Skeletal muscle cell (primary cell): ENCODE results near the gene GALNT2.

Experiments
- DNase-seq: peaks from one replicate; pipeline ENCODE4 v3.0.0-alpha.2; 2010; ENCODE audit warnings: low read depth
- H3K4me3 ChIP-seq: 2 replicates; pipeline ENCODE4 v1.5.1; 2011; ENCODE audit warnings: low read depth, mild to moderate bottlenecking, control low read depth, low read length, moderate library complexity

GALNT2 gene

DNA sequence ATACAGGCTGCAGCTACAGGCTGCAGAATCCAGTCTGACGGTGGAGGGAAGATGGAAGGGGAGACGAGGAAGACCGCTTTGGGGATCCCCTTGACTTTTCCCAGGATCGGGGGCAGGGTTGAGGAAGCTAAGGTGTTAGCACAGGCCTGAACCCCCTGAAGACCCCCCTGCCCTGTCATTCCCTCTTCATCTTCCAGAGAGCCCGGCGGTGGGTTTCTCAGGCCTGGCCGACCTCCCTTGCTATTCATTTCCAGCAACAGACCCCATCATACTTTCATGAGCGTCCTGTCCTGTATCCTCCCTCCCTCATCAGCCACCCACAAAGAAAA is 247.1 kb downstream of the GALNT2 start:
- DNase-seq, result no peak
- H3K4me3 ChIP-seq, result no peak overlapping the region

DNA sequence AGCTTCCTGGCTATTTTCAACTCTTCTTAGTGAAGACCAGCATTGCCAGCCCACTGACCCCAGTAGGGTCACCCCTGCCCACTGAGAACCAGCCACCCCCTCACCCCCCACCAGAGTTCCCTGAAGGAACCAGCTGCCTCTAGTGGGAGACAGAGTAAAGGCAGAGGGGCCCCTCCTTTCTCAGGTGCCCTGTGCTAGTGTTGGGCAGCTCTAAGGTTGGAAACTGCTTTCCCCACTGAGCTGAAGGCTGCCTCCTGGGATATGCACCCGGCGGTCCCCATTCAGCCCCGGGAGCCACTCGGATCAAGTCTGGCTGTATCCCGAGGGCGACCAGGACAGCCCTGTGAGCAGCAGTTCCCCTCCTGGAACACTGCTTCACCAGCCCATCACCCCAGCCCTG is 248.1 kb downstream of the GALNT2 start:
- no peak overlapping the region for H3K4me3 ChIP-seq
- DNase-seq, result no peak

DNA sequence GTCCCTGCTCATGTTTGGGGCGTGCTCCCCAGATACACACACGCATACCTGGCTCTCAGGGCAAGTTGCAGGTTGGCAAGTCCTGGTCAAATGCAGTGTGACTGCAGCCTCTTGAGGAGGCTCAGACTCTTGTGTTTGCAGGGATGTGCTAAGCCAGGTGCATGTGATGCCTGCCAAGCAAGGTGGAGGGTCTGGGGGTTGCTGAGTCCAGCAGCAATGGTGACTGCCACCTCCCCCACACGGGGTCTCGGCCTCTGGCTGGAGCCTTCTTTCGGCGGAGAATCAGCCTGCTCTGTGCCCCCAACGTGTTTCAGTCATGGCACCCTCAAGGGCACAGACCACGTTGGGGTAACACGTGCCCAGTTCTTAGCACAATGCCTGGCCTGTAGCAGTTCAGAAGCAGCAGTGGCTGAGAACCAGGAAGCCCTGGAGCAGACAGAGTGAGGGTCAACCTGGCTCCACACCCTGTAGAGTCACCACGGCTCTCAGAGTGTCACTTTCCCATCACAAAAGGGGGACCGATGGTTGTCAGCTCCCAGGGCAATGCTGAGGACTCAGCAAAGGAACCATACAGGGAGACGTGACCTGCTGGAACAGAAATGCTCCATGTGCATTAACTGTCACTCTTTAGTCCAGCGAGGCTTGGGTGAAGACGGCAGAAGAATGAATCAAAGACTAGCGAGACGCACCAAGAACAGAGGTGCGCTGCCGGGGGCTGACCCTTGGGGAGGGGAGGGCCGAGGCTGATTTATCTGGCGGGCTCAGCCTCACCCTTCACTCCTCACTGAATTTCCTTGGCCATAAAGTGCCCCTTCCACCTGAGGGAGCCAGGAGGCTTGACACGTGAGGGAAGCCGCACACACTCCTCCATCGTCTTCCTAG is 250.1 kb downstream of the GALNT2 start:
- no peak overlapping the region for H3K4me3 ChIP-seq
- DNase-seq, result no peak

DNA sequence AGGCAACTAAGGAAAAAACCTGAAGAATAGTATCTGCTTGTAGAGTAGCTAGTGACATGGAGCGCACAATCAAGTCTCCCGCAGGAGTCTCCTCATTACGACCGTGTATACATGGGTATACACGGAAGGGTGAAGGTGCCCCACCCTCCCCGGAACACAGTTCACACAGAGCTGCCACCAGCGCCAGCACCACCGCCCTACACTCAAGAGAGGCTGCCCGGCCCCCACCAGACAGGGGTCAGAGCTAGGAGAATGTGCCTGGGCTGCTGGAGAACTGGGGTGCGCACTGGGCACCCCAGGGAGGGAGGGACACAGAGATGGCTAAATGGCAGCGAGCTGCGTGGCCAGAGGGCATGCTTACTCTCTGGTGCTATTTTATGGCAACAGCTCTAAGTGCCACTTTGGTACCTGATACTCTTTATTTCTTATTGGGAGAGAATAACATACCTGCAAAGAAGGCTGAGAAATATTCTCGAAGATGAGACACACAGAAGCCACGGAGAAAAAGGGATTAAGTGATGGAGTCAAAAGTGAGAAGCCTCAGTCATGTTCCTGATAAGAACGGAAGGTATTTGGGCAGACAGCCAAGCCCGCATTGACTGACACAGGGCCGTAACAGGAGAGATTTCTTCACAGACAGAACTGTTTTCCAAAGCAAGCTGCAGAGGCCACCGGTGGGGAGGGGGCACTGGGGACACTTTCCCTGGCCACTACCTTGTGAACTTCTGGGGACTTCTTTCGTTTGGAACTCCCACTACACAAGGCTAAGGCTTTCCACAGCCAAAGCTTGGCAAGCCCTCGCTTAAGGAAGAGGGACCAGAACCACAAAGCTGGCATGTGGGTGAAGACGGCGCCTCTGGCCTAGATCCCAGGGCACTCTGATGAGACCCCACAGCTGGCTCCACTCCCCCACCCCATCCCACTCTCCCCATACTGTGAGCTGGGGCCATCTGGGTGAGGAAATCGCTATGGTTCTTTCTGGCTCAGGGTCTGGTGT is 251.1 kb downstream of the GALNT2 start:
- H3K4me3 ChIP-seq, result no peak overlapping the region
- DNase-seq, result no peak

DNA sequence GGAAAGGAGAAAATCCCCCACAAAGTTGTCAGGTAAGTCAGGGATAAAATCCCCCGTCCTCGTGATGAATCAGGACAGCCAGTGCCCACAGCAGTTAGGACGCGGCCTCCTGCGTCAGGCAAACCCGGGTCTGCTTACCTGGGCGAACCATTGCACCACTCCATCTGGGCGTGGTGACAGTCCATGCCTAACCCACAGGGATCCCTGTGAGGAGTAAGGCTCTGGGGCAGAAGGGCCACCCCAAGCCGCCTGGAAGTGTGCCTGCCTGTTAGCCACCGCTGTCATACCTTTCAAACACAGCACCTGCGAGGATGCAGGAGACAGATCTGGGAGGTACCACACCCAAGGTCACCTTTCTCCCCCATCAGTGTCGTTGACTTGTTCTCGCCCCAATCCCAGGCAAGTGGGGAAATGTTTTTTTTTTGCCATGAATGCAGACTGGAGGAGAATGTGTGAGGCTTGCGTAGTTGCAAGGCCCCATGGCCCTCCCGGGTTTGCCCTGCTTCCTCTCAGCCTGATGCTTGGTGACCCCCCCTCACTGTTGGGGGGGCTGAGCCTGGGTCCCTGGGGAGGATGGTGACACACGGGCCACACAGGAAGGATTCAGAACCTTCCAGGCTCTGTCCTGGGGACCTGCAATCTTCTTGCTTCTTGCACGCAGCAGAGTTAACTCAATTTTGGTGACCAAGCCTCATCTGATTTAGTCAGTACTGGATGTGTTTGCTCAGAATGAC is 252.1 kb downstream of the GALNT2 start:
- no peak overlapping the region for H3K4me3 ChIP-seq
- DNase-seq, result no peak

DNA sequence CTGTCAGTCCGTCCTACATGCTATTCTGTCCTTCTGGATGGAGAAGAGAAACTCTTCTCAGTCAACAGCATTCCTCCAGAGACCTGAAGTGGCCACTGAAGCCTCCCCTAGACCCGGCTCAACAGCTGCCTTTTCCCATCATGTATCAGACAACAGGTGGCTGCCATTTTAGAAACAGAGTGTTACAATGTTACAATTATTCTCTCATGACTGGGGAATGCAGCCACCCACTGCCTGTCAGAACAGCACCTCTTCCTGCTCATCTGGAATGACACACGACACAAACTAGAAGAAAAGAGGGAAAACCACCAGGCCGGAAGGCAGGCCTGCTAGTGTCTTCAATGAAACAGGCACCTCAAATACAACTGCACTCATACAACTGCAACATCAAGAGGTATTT is 253.8 kb downstream of the GALNT2 start:
- no peak overlapping the region for H3K4me3 ChIP-seq
- peak; percentile 29 for DNase-seq

DNA sequence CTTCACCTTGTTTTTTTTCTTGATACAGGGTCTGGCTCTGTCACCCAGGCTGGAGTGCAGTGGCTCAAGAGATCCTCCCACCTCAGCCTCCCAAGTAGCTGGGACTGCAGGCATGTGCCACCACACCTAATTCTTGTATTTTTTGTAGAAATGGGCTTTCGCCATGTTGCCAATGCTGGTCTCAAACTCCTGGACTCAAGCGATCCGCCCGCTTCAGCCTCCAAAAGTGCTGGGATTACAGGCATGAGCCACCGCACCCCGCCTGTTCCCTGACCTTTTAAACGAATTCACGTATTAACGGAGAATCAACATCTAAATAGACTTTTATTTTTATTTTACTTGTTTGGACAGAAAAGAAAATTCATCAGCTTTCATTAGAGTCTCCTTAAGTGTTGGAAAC is 254.3 kb downstream of the GALNT2 start:
- no peak for DNase-seq
- H3K4me3 ChIP-seq, result no peak overlapping the region

DNA sequence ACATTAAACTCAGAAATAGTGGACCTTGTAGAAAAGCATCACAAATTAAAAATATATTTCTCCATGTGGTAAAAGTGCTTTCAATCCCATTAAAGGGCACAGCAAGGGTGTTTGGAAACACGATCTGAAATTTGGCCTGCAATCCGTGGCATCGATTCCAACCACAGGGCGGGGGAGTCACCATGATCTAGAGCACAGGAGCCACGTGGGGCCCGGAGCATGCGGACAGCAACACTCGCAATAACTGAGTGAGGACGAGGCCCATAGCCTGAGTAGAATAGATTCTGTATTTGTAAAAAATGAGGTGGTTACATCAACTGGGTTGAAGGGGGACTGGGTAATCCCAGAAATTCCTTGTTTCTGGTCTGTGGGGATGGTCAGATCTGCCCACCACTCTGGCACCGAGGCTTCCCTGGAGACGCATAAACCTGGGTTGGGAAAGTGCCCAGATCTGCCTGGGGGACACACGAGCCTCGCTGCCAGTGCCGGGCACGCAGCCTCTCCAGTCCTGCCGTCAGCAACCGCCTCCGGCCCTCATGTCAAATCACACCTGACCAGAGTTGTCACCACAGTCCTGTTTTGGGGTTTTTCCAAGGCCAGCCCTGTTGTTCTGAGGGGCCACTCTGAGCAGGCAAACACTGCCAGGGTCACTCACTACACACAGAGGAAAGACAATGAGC is 254.8 kb downstream of the GALNT2 start:
- no peak overlapping the region for H3K4me3 ChIP-seq
- DNase-seq, result no peak

DNA sequence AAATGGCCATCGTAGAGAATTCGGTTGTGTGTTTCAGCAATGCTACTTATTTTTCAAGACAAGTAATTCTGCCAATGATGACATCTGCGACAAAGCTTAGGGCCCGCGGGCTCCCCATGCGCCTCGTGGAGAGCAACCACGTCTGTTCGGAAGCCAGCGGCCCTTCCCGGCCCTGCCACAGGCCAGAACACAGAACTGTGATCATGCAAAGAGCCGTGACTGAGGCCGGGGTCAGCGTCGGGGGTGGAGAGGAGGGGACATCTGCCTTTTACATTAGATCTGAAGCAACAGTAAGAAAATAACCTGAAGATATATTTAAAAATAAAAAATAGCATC is 255.4 kb downstream of the GALNT2 start:
- DNase-seq, result no peak
- no peak overlapping the region for H3K4me3 ChIP-seq

DNA sequence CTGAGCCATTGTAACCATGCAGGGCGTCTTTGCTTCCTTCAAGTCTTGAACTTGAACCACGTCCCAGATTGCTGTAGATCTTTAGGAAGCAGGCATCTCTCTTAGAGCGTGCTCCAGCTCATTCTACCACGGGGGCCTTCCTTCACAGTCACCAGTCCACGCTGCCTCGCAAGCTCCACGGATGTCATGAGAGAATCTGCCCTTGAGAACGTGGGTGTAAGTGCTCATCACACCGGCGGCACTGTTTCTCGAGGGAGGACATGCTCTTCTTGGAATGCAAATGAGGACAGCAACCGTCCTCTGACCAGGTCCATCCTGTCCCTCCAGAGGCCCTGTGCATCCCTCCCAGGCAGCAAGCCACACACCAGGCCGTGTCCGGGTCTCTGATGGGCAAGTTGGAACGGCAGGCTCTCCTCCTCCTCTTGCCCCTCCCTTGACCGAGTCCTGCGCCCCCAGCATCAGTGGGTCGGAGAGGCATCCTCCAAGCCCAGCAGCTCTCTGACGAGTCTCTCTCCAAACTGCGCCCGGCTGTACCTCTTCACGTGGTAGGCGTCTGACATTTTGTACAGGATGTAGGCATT is 256.0 kb downstream of the GALNT2 start:
- no peak overlapping the region for H3K4me3 ChIP-seq
- no peak for DNase-seq

DNA sequence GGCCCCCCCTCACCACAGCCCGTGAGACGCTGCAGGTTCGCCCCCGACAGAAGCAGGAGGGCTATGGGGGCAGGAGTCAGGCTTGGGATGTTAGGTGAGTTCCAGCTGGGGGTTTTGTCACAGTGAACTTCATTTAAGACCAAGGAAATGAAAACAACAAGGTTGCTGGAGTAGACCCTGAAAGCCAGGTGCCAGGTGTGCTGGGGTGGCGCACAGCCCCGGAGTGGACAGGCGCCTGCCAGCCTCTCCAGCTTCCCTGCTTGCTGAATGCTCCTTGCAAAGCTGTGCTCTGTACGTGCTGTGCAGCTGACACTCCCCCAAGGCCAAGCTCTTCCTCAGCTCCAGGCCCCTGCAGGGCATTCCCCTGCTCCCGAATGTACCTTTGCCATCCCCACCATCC is 256.6 kb downstream of the GALNT2 start:
- H3K4me3 ChIP-seq, result no peak overlapping the region
- DNase-seq, result no peak

DNA sequence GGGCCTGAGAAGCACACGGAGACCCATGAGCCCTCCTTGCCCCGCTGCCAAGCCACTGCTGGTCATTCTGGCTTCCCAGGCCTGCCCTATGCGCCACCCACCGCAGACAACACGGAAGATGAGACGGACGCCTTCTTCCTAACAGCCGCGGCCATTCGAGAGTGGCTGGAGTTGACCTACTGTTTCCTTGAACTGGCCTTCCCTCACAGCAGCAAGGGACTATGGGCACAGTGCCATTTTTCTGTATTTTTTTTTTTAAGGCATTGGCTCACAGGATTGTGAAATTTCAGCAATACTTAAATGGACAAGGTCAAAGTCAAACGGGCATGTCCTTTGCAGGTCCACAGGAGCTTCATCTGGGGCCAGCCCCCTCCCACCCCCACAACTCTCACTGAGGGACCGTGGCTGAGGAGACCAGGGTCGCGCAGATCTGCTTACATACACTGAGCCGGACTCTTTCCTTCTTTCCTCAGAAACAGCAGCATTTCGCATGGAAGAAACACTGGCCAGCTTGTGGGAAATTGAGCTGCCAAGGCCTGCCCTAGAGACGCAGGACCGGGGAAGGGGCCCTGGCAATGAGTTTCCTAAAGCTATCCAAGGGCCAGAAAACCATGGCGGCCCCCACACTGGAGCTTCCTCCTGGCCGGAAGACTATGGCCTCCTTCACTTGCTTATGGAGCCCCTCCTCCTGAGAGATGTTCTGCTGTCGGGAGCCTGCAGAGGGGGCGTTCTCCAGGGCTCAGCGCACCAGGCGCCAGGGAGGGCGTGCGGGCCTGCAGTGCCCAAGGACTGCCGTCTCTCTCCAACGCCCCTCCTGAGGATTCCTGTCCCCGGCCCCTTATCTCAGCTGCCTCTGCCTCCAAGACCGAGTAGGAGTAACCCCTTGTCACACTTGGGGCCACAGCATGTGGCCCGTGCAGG is 260.2 kb downstream of the GALNT2 start:
- DNase-seq, result no peak
- no peak overlapping the region for H3K4me3 ChIP-seq

DNA sequence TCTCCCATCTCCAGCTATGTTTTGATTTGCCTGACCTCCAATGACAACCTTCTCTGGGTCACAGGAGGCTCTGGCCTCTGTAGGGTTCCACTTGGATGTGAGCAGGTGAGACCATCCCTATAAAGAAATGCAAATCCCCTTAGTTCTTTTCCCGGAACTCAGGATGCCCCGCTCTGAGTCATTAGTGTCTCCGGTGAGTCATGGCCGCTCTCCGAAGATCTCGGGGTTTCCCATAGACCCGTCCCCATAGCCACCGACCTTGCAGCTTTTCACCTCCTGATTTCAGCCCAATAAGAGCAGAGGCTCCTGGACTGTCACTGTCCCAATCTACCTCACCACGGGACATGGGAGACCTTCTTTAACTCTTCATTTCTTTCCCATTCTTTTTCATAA is 260.9 kb downstream of the GALNT2 start:
- DNase-seq, result no peak

DNA sequence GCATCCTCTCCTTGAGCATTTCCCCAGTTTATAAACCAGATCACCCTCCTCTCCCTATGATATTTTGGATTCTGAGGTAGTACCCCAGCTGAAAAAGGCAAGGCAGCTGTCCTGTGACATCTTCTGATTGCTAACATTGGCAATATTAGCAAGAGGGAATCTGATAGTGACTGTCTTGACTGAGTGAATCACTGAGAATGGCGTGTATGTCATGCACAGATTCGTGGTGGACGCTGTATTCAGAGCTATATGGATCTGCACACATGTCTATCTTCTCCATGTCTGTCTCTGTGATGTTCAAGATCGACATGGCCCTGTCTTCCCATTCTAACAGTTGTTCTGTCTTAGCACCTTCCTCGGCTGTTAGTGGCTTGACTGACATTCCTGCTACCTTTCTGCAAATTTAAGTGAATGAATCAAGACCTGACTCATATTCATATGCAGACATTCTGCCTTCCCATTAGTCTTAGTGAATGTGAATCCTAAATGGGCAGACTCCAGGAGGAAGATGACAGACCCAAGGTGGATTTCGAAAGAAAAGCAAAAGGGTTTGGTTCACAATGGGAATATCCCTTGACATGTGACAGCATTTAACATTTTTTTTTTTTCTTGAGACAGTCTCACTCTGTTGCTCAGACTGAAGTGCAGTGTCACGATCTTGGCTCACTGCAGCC is 261.4 kb downstream of the GALNT2 start:
- H3K4me3 ChIP-seq, result no peak overlapping the region
- no peak for DNase-seq

More for the DNA sequence above, 260.9 kb downstream of the GALNT2 start:
- H3K4me3 ChIP-seq, result no peak overlapping the region

DNA sequence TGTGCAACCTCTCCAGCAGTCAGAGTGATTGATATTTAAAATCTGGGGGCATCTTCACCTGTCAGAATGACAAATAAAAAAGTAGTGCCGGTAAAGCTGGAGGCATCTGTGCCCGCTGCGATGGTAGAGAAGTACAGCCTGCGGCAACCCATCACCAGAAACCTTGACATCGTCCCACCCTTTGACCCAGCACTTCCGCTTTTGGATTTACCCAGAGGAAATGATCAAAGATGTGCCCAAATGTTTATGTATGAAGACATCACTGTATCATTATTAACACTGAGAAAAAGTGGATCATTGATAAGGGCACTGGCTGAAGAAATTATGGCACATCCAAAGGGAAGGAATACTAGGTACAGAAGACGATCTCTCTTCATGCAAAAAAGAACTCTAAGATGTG is 263.1 kb downstream of the GALNT2 start:
- no peak for DNase-seq
- H3K4me3 ChIP-seq, result no peak overlapping the region
